TTC549 (cell line): ENCODE measurements around the gene XPNPEP1.
"Not testable (repeated sequence)": the region's sequence is repeated elsewhere in the genome, so short reads cannot be mapped to it uniquely, and the experiment has no call there.

ENCODE experiments used
- FAIRE-seq: peaks from 2 replicates; lab custom pipeline; 2012; peaks lifted over from hg19 to GRCh38; lab: Jason Lieb, UNC

XPNPEP1 gene

GRCh38 chr10:109924087-109924486, 776 bp upstream of the XPNPEP1 start:
- FAIRE-seq = no peak

GRCh38 chr10:109922358-109922975, 844 bp downstream of the XPNPEP1 start:
- FAIRE-seq = no peak

DNA sequence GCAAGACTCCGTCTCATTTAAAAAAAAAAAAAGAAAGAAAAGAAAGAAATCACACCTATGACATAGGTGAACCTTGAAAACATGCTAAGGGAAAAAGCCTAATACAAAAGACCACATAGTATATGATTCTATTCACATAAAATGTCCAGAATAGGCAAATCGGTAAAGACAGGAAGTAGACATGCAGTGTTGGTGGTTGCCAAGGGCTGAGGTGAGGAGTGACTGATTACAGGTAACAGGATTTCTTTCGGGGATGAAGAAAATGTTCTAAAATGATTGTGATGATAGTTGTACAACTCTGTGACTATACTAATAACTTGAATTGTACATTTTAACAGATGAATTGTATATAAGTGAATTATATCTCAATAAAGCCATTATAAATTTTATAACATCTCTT, 3.3 kb downstream of the XPNPEP1 start:
- no peak for FAIRE-seq

GRCh38 chr10:109919220-109919619, 4.1 kb downstream of the XPNPEP1 start:
- FAIRE-seq = no peak

- not testable (repeated sequence) for FAIRE-seq
These were observed 4.6 kb downstream of the XPNPEP1 start for GRCh38 chr10:109918707-109919106.

- no peak for FAIRE-seq
These were observed 7.7 kb downstream of the XPNPEP1 start for GRCh38 chr10:109915566-109915965.

GRCh38 chr10:109914966-109915365, 8.3 kb downstream of the XPNPEP1 start:
- FAIRE-seq = no peak

DNA sequence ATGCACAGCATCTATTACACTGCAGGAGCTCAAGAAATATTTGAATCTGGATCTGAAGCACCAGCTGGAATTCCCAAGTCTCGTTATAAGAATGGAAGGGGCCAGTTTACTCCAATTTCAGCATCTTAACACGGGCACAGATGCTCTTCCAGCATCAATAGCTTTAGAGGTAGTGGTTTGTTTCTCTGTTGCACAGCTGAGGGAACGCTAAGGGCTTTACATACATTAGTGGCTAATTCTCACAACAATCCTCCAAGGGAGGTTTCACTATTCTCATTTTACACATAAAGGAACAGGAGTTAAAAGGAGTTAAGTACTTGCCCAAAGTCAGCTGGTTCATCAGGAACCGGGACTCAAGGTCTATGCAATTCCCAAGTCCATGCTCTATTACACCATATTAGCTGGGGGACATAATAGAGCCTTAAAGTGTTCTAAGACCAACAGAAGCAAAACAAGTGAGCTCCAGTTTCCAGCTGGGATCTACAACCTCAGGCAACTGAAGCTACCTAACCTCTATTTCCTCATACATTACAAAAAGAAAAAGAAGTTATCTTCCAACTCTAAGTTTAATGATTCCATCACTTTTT, 9.9 kb downstream of the XPNPEP1 start:
- no peak for FAIRE-seq

DNA sequence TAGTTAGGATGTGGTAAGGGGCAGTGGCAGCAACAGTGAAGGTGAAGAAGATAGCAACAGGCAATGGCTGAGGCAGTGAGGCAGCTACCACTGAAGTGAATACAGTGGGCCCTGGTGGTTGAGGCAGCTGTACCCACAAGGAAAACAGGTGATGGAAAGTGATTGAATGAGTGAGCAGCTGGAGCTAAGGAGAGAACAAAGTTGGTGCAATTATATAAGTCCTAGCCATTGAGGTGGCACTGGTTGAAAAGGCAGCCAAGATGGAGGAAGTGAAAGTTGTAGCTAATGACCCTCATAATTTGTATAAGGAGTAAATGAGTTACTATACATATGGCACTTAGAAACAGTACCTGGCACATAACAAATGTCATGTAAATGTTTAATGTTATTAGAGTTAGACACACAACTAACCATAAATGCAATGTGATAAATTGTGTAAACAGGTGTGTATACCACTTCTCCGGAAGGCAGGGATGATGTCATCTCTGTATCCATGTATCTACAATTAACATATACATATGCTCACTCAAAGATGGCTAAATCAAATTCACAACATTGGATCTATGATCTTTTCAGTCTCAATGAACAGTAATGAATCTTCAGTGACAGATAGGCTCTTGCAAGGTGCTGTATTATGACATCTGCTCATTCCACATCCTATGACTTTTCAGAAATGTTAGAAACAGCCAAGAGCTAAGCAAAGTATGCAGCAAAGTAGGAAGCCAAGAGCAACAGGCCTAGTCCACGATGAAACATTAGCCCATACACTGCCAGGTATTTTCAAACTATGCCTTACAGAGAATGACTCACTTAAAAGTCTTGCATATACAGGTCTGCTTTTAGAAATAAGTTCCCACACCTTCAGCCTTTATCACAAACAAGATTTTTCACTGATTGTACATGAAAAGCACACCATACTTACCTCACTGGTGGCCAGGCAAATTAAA, 10.7 kb downstream of the XPNPEP1 start:
- no peak for FAIRE-seq

DNA sequence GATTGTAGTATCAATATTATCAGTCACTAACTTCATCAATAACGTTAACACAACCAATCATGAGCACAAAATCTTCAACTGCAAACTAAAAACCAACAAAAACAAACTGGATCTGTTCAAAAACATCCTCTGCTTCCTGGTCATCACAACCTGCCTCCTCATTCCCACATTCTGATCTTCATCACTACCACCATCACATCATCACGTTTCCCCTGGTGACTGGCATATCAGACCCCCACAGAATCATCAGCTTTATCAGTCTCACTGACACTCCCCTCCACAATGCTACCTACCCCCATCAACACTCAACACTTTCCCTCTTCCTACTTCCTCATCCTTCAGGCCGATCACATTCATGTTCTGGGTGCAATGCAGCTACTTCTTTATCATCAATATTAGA, 11.4 kb downstream of the XPNPEP1 start:
- no peak for FAIRE-seq

DNA sequence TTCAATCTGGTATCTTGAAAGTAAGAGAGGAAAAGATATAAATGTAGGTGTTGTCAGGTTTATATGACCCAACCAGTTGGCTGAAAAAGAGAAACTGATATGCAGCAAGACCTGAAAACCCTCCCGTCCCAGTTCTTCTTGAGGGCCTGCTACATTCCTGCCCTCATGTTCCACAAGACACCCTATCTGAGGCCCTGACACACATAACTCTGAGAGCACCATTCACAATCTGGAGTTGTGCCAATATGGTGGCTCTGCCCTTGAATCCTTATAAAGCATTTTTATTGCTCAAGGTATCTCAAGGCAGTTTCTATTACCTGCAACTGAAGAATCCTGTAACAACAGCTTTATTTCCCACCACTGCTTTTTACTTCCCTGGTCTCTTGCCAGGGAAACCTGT, 17.0 kb downstream of the XPNPEP1 start:
- no peak for FAIRE-seq

DNA sequence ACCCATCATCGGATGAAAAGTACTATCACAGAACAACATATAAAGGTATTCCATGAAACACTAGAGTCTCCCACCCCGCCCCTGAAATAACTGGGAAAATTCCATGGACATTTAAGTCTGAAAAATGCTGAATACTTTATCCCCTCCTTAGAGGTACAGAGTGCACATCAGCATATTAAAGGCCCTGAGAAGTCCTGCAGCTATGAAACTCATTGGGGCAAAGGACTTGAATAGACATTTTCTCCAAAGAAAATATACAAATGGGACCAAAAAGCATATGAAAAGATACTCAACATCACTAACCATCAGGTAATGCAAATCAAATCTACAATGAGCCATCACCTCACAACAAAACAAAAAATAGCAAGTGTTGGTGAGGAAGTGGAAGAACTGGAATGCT, 18.9 kb downstream of the XPNPEP1 start:
- FAIRE-seq = no peak

DNA sequence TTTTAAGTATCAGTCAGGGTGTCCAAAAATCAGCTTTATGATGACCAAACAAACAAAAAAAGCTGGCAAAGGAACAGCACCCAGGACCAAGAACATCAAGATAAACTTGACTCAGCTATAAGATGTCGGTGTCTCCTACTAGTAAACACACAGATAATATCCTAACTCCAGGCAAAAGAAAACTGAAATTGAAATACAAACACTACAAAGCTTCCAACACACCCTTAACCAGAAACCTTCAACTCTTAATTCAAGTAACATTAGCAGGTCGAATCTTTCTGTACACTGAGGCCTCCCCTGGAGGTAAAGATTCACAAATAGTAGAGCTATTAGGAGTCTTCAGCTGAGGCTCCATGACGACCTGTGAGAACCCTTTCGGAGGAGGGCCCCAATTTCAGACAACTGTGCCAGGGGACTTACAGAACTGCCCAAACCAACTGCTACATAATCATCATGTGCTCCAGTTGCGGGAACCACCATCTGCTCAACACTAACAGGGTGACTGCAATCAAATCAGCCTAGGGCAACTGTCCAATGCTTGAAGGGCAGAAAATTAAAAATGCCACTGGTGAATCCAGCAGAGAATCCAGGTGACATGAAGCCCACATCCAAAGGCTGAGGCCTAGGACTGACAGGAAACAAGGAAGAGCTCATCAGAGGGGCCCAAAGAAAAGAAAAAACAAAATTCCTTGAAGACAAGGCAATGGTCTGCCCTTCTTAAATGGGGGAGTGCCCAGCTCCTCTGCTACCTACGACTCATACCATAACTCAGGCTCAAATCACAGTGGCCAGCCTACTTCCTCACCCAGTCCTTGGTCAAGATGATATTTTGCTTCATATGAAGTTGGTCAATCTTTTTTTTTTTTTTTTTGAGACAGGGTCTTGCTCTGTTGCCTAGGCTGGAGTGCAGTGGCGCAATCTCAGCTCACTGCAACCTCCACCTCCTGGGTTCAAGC, 20.0 kb downstream of the XPNPEP1 start:
- FAIRE-seq = no peak

DNA sequence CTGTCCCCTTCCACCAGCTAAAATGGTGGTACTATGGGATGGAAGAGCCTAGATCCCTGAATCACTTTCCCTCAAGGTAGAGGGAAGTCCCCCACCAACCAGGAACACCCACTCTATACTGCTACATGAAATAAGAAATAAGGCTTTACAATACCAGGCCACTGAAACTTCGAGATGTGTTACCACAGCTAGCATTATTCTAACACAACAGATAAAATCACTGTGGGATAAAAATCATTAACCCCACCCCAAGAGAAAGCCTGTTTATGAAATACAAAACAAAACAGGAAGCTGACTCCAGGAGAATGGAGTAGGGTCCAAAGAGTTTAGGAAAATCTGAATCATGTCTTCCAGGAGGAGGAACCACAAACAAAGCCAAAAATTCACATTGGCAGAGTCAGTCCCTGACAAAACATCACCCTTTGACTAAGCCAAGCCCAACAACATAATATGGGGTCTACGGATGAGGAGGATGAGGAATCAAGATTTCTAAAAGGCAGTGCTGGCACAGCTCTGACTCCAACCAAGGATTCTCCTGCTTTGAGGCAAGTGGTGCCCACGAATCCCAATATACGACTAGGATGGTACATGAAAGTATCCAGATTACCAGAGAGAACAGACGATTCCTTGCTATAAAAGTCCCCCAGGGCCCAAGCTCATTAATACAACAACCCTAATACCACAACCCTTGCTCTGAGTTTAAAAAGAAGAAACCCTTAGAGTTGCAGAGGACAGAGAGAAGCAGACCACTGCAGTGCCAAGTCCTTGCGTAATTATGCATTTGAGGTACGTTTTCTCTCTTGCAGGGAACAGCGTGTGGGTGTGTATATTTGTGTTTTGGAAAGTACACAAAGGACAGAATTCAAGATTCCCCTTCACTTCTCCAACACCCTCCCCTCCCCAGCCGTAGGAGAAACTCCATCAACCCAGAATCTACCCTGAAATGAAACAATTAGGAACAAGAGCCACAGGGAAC, 23.7 kb downstream of the XPNPEP1 start:
- no peak for FAIRE-seq

GRCh38 chr10:109898666-109899355, 24.5 kb downstream of the XPNPEP1 start:
- no peak for FAIRE-seq

DNA sequence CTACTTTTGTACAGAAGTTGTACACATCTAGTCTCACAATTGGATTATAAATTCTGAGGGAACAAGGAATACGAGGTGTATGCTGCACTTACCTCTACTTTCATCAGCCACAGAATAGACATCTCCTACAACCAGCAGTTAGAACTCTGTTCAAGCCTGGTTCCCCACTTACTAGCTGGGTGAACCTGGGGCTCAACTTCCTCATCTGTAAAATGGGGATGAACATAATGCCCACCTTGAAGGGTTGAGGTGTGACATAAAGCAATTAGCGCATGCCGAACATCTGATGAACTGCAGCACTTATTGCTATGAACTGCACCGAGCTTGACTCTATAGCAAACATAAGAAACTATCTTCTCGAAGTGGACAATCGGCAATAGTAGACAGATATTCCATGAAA, 25.3 kb downstream of the XPNPEP1 start:
- FAIRE-seq = no peak

GRCh38 chr10:109895848-109896247, 27.5 kb downstream of the XPNPEP1 start:
- no peak for FAIRE-seq

- no peak for FAIRE-seq
These were observed 28.1 kb downstream of the XPNPEP1 start for GRCh38 chr10:109895095-109895818.

DNA sequence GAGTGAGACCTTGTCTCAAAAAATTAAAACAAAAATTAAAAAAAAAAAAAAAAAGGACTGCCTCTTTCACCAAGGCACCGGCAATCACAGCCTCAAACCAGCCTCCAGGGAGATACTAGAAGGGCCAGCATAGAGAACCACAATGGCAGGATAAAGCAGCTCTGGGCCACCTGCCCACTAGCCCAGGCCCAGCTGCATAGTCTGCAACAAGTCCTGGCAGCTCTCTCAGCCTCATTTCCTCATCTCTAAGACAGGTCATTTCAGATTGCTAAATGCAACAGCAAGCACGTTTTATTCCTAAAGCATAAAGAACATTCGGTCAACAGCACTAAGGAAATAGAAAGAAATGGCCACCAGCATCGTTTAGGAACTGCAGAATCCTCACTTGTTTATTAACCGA, 28.8 kb downstream of the XPNPEP1 start:
- FAIRE-seq = no peak

GRCh38 chr10:109893386-109893785, 29.9 kb downstream of the XPNPEP1 start:
- no peak for FAIRE-seq
